SKM-1 treated with dmso at 0.1 percent for 144 hours (cell line): ENCODE data around the gene SEPTIN1.
"Not testable (repeated sequence)": the region's sequence is repeated elsewhere in the genome, so short reads cannot be mapped to it uniquely, and the experiment has no call there.

ENCODE experiments used
- DNase-seq: peaks from one replicate; lab custom pipeline; 2025; ENCODE audit not compliant: unreplicated experiment; lab: John Stamatoyannopoulos, UW

The SEPTIN1 gene

GRCh38 chr16:30401768-30402425 lies 19.5 kb upstream of the SEPTIN1 start:
- no peak for DNase-seq

GRCh38 chr16:30399435-30400186 lies 17.2 kb upstream of the SEPTIN1 start:
- DNase-seq = no peak

- DNase-seq = no peak
Measured at GRCh38 chr16:30398661-30399434, 16.5 kb upstream of the SEPTIN1 start.

GRCh38 chr16:30397776-30398660 lies 15.7 kb upstream of the SEPTIN1 start:
- no peak for DNase-seq

- DNase-seq = no peak
Measured at GRCh38 chr16:30397056-30397455, 14.7 kb upstream of the SEPTIN1 start.

GRCh38 chr16:30396627-30397026 lies 14.3 kb upstream of the SEPTIN1 start:
- not testable (repeated sequence) for DNase-seq

- peak; percentile 35 for DNase-seq
Measured at GRCh38 chr16:30395992-30396585, 13.7 kb upstream of the SEPTIN1 start.

- peak; percentile 62 for DNase-seq
Measured at GRCh38 chr16:30395155-30395991, 13.0 kb upstream of the SEPTIN1 start, which contains the start of gene ZNF48. ZNF48 (plus strand) TSS chr16:30395420; CDS start chr16:30395795, 375 bp downstream.

- no peak for DNase-seq
Measured at GRCh38 chr16:30394592-30395154, 12.3 kb upstream of the SEPTIN1 start.

GRCh38 chr16:30383521-30383920 lies 1.2 kb upstream of the SEPTIN1 start:
- no peak for DNase-seq

GRCh38 chr16:30381291-30382041 lies 895 bp downstream of the SEPTIN1 start:
- DNase-seq = no peak

- no peak for DNase-seq
Measured at GRCh38 chr16:30380803-30381208, 1.6 kb downstream of the SEPTIN1 start.

- DNase-seq = no peak
Measured at GRCh38 chr16:30380072-30380802, 2.1 kb downstream of the SEPTIN1 start.

- DNase-seq = no peak
Measured at GRCh38 chr16:30379158-30379783, 3.1 kb downstream of the SEPTIN1 start.

- peak; percentile 97 for DNase-seq
Measured at GRCh38 chr16:30378236-30379157, 3.9 kb downstream of the SEPTIN1 start.

- peak; percentile 69 for DNase-seq
Measured at GRCh38 chr16:30377812-30378235, 4.5 kb downstream of the SEPTIN1 start.
